DMS 273 (cell line): ENCODE measurements around the gene WNK2.
A peak's percentile ranks its signal among the peaks of the same experiment; 100 is the strongest.
"Not testable (repeated sequence)": the region's sequence is repeated elsewhere in the genome, so short reads cannot be mapped to it uniquely, and the experiment has no call there.

Experiments
- DNase-seq: peaks from one replicate; lab custom pipeline; 2025; ENCODE audit not compliant: unreplicated experiment; lab: John Stamatoyannopoulos, UW

WNK2 gene

DNA sequence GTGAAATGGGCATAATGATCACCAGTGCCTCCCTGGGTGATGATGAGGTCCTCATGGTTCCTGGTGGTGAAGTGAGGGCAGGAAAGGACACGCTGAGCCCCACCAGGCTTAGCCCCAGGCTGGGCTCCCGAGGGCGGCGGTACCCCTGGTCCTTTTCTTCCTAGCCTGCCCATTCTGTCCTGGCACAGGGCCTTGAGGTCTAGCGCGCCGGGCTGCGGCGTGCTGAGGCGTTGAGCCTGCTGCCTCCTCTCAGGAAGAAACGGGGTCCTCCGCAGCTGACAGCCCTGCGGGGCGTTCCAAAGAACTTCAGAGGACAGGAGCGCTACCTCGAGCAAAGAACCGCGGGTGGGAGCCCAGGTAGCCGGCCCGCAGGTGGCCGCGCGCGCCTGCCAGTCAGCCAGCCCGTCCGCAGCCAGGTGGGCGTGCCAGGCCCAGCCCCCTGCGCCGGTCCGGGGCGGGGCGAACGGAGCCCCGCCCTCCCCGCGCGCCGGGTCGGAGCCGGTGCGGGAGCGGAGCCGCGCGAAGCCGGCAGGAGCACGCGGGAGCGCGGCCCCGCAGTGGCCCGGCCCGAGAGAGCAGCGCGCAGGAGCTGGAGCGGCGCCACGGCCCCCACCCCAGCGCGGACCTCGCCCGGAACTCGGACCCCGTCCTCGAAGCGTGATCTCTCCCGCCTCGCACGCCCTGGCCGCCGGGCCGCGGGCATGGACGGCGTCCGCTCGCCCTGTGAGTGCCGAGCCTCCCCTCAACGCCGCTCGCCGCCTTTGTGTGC, at the start of gene WNK2:
Gene WNK2, plus strand, starts transcription at position 477 of the 769 bp plus-strand sequence. CDS start 791 bp downstream, outside the sequence.
- peak; percentile 78 for DNase-seq

DNA sequence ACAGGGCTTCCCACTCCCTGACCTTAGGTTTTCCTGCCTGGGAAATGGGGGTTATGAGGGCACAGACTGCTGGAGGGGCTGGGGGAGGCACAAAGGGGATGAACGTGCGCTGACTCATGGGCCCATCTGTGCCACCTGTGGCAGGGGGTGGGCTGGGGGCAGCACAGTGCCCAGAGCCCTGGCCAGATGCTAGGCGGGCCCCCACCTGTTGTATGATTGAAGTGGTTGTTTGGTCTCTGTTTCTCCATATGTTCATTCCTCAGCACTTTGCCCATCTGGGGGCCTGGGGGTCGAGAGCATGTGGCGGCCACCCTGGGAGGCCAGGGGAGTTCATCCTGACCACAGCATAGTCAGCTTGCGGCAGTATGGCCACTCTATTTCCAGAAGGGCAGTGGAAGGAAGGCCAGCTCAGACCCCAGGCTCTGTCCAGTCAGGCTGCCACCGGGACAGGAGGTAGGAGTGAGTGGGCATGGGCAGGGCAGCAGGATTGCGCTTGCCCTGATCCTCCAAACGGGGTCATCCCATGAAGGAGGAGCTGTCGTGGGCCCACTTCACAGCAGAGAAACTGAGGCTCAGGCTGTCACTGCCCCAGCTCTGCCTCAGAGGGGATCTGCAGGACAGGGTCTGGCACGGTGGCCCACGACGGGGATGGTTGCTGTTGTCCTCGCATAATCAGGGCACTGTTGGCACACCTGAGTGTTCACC, 49.0 kb upstream of the WNK2 start:
- DNase-seq: peak; percentile 93

DNA sequence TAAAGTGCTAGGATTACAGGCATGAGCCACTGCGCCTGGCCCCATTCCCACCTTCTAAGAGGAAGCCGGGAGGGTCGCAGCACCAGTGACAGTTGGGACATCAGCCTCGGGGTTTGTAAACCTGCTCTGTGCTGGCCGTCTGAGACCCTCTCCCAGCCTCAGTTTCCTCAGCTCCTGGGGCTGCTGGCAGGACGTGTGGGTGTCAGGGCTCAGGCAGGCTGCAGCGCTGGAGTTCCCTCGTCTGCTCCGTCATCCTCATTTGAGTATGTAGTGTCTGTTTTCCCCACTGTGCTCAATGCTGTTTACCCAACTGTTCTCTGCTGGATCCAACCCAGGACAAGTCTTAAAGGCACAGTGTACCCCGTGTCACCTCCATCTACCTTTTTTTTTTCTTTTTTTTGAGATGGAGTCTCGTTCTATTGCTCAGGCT, 47.9 kb upstream of the WNK2 start:
- peak; percentile 84 for DNase-seq

DNA sequence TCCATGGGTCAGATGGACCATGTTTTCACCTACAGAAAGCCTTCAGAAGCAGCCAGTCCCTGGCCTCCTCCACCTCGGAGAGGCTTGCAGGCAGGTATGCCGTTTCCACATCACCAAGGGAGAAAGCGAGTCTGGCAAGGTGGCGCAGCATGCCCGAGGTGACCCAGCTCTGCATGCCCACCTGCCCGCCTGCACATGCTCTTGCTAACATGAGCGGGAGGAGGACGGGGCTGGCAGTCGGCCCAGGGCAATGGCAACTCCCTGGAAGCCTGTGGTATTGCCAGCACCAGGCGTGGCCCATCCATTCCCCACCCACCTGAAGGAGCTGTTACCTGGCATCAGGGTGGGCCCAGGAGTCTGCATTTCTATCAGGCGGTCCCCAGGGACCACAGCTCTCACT, 46.6 kb upstream of the WNK2 start:
- no peak for DNase-seq

- DNase-seq: peak; percentile 35
These were observed 45.7 kb upstream of the WNK2 start for GRCh38 chr9:93138171-93138764.

- peak; percentile 11 for DNase-seq
These were observed 44.4 kb upstream of the WNK2 start for GRCh38 chr9:93139365-93140182.

DNA sequence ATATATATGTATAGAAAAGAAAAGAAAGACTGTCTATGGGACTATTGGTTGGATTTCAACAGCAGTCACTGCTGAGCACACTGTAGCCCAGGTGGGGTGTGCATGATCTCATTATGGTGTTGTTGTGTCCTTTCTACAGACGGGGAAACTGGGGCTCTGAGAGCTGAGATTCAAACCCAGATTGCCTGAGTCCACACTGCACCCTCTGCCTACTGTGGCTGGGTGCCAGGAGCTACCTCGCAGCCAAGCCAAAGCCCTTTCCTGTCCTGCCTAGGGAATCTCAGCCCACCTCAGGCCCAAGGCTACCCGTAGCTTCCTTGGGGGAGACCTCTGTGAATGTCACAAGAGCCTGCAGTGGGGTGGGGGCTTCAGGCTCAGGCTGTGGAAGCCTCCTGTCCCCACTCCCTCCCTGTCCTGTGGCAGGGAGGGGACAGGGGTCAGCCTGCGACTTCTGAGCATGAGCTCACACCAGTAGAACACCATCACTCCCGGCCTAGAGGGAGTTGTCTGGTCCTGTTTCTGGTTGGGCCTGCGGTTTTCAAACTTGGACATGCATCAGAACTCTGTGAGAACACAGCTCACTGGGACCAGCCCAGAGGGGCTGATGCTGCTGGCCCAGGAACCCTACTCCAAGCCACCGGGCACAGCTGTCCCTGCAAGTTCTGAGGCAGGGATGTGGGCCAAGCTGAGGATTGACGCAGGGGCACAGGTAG, 42.0 kb upstream of the WNK2 start:
- DNase-seq: peak; percentile 59

DNA sequence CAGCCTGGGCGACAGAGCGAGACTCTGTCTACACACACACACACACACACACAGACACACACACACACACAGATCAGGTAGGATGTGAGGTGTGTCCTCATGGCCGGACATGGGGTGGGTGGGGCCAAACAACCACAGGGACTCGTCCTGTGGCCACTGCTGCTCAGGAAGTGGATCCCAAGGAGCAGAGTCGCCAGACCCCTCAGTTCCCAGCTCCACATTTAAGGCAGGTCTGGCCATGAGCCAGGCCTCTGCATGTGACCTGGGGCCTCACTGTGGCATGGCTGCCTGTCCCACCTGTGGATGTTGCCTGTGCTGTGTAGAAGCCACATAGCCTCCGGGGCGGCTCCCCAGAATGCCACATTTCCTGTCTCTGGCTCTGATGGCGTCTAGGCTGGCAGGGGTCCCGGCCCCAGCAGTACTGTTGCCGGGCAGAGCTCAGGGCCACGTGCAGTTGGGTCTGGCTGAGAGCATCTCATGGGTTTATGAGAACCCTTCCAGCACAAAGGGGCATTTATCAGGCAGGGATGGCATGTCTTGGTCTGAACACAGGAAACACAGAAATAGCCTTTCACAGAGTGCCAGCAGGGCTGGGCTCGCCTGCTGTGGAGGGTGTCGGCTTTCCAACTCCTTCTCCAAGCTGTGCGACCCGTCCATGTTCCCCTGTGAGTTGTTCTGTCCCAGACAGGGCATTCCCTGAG, 40.0 kb upstream of the WNK2 start:
- DNase-seq: peak; percentile 72

DNA sequence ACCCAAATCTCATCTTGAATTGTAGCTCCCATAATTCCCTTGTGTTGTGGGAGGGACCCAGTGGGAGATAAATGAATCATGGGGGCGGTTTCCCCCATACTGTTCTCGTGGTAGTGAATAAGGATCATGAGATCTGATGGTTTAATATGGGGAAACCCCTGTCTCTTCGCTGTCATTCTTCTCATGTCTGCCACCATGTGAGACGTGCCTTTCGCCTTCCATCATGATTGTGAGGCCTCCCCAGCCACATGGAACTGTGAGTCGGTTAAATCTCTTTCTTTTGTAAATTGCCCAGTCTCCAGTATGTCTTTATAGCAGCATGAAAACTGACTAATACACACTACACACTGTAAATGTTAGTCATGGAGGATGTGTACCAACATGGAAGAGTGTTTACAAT, 37.2 kb upstream of the WNK2 start:
- not testable (repeated sequence) for DNase-seq

DNA sequence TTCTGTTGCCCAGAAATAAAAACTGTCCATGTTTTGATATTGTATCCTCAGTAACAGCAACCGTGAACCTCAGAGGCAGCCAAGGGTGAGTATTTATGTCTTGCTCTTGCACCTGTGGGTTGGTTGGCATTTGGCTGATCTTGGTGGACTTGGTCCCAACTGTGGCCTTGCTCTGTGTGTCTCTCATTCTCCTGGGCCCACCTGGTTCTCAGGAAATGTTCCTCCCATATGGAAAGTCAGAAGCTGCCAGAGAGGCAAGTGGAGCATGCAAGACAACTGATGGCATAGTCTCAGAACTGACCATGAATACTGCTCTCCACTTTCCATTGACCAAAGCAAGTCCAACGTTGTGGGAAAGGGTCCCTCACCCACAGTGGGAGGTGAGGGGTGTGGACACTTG, 36.3 kb upstream of the WNK2 start:
- DNase-seq: no peak

GRCh38 chr9:93148721-93149120, 35.2 kb upstream of the WNK2 start:
- DNase-seq: no peak

- no peak for DNase-seq
These were observed 34.6 kb upstream of the WNK2 start for GRCh38 chr9:93149361-93149760.

GRCh38 chr9:93151097-93151784, 32.7 kb upstream of the WNK2 start:
- no peak for DNase-seq

- DNase-seq: peak; percentile 79
These were observed 29.5 kb upstream of the WNK2 start for GRCh38 chr9:93154293-93154903.

DNA sequence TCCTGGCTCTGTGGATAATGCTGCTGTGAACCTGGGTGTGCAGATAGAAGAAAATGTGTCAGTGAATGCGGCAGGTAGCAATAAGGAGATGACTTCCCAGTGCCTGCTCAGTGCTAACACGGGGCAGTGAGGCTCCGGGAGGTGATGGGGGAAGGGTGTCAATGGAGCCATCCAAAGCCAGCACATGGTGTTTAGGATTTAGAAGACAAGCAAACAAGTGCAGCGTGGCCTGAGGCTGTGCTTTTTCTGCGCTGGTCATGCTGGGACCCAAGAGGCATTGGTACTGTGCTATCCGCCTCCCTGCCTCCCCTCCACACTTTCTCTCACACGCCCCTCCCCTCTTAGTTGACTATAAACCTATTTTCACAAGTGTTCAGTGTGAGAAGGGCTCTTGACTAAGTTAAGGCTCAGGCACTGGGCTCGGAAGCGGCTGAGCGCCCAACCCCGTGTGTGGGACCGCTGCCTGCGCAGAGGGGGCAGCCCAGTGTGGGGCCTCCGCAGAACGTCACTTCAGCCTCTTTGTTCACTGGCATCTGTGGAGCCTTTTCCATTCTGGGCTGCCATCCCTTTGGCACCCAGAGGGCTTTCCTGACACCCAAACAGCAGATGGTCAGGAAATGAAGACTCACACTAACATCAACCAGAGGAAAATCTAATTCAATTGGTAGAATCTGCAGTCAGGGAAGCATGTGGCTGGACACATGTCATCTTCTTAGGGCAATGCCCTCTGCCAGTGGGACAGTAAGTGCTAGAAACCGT, 28.0 kb upstream of the WNK2 start:
- DNase-seq: peak; percentile 89

DNA sequence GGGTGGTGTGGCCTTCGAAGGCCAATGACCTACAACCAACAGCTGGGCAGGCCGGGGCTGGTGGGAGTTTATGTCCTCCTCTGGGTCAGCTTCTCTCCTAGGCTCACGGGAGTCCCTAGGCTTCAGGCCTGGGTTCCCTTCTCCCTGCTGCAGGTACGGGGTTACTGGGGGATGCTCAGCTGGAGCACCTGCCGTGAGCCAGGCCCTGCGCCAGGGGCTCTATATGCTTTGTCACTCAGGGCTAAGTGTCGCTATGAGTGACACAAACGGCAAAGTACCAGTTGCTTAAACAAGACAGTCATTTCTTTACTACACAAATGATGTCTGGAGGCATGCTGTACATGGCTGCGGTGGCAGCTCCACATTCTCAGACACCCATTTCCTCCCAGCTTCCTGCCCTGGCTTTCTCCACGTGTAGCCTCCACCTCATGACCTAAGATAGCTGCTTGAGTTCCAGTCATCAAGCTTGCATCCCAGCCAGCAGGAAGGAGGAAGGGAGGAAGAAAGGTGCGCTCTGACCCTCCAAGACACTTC, 27.4 kb upstream of the WNK2 start:
- no peak for DNase-seq

GRCh38 chr9:93159601-93160471, 24.1 kb upstream of the WNK2 start:
- DNase-seq: peak; percentile 90
